ENCODE measurements around the gene RUNX1.

RUNX1 gene

GRCh38 chr21:34886240-34887104, 162.6 kb downstream of the RUNX1 start:
- no peak for TF ChIP-seq CTCF (IDR thresholded peaks at IDR 0.05)

GRCh38 chr21:34885626-34886239, 163.4 kb downstream of the RUNX1 start:
- TF ChIP-seq CTCF (IDR thresholded peaks at IDR 0.05): no peak

GRCh38 chr21:34885125-34885524, 164.0 kb downstream of the RUNX1 start:
- TF ChIP-seq CTCF (IDR thresholded peaks at IDR 0.05): no peak

- no peak for TF ChIP-seq CTCF (IDR thresholded peaks at IDR 0.05)
Observed at GRCh38 chr21:34884346-34884929, 164.7 kb downstream of the RUNX1 start.

DNA sequence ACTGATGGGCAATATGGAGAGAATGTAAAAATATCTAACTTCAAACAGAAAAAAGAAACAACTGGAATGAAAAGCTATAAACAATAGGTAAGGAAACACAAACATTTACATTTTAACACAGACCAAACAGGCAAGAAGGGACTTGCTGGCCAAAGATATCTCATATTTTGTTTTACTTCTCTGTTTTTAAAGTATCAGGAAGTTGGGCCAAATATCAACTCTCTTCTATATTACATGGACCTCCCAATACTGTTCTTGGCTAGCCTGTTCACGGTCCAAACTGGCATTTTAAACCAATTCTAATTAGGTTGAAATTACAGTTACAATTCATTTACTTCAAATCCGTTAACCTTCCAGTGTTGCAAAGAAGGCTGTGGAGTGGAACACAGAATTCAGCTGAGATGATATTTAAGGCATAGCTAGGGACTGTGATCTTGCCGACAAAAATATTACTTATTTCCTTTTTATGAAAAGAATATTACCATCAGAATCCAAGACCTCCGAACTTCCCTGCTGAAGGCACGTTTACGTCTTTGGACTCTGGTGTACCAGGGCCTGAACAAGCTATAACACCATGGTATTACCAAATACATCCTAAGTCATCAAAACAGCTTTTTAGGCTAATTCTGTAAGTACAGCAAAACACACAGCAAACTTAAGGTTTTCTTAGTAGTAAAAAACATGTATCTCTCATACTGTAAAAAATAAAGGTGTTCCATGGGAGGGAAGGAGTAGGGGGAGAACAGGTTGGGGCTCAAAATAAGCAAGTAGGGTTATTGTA, 165.4 kb downstream of the RUNX1 start:
- TF ChIP-seq CTCF (IDR thresholded peaks at IDR 0.05): no peak

DNA sequence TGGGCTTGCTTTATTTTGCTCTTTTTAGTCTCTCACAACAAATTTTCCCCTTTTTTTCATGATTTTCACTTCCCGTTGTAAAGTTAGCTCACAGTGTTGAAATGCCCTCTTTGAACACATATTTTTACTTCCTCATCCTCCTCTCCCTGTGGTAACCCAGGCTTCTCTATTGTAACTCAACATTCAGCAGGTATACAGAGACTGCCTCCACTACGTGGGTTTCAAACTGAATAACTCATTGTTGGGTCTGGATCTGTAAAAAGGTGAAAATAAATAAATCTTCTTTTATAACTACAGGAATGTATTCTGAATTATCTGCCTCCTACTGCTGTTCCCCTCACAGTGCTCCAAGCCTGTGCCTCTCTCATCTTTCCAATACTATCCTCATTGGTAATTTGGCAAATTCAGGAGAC, 166.4 kb downstream of the RUNX1 start:
- TF ChIP-seq CTCF (IDR thresholded peaks at IDR 0.05): no peak

DNA sequence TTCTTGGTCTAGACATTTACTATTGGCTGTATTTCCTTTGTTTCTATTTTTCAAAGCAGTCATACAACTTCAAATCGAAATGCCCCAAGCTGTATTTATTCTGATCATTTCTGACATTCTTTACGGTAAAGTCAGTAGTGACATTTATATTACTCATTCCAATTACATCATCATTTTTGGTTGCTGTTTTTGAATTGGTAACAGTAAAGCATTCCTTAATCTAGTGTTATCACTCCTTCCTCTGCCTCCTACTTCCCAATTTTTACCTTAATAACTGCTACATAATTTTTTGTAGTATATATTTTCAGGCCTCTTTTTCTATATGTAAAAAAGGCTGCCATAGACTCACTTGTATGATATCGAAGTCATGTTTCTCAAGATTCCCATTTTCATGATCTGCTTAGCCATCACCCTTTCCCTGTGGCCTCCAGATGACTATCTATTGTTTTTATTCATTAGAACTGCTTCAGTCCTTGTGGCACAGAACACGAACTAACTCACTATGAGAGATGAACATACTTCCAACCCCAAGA, 167.2 kb downstream of the RUNX1 start:
- TF ChIP-seq CTCF (IDR thresholded peaks at IDR 0.05): no peak

Data from LNCAP (cell line).